Erythroblast (primary cell): ENCODE results near the gene CDH15.
A peak's percentile ranks its signal among the peaks of the same experiment; 100 is the strongest.

ENCODE experiments used
- DNase-seq, 2 experiments: peaks; one replicate each; lab custom pipeline; 2025; lab: John Stamatoyannopoulos, UW
- GATA1 ChIP-seq: IDR thresholded peaks from 2 replicates; pipeline ENCODE4 v1.6.1; 2011; ENCODE audit warnings: low read depth, mild to moderate bottlenecking, control low read depth, low read length, moderate library complexity
- POLR2A ChIP-seq: IDR thresholded peaks from 2 replicates; pipeline ENCODE4 v1.6.1; 2011; ENCODE audit warnings: mild to moderate bottlenecking, low read length

Gene CDH15

GRCh38 chr16:89176147-89176690 is 4.7 kb downstream of the CDH15 start:
- TF ChIP-seq POLR2A = no peak
- no peak for DNase-seq

- TF ChIP-seq POLR2A (no peak), GATA1 (no peak)
- no peak for DNase-seq
Measured at GRCh38 chr16:89176717-89177116, 5.2 kb downstream of the CDH15 start.

GRCh38 chr16:89177501-89177900 is 6.0 kb downstream of the CDH15 start:
- no peak for TF ChIP-seq GATA1
- no peak for DNase-seq

- no peak for DNase-seq
- TF ChIP-seq GATA1 (no peak), POLR2A (no peak)
Measured at GRCh38 chr16:89178453-89179147, 7.1 kb downstream of the CDH15 start.

- TF ChIP-seq POLR2A (no peak), GATA1 (no peak)
- no peak for DNase-seq
Measured at GRCh38 chr16:89179148-89179484, 7.6 kb downstream of the CDH15 start.

GRCh38 chr16:89179656-89180315 is 8.2 kb downstream of the CDH15 start:
- no peak for DNase-seq
- TF ChIP-seq GATA1 (no peak), POLR2A (no peak)

- TF ChIP-seq POLR2A (no peak), GATA1 (no peak)
- no peak for DNase-seq
Measured at GRCh38 chr16:89183463-89183862, 11.9 kb downstream of the CDH15 start.

GRCh38 chr16:89183975-89184676 is 12.6 kb downstream of the CDH15 start:
- DNase-seq = no peak
- no peak for TF ChIP-seq GATA1
- no peak for TF ChIP-seq POLR2A

- no peak for DNase-seq
Measured at GRCh38 chr16:89184677-89184932, 13.1 kb downstream of the CDH15 start.

GRCh38 chr16:89184933-89185794 is 13.6 kb downstream of the CDH15 start:
- TF ChIP-seq POLR2A (no peak), GATA1 (no peak)
- peak; percentile 67 to 75 for DNase-seq

More at GRCh38 chr16:89184677-89184932, 13.1 kb downstream of the CDH15 start:
- no peak for TF ChIP-seq POLR2A
- TF ChIP-seq GATA1 = no peak

GRCh38 chr16:89185887-89186592 is 14.5 kb downstream of the CDH15 start:
- DNase-seq = peak; percentile 61 to 66

GRCh38 chr16:89186593-89187031 is 15.1 kb downstream of the CDH15 start:
- peak; percentile 60 for DNase-seq

- peak; percentile 75 to 77 for DNase-seq
- TF ChIP-seq GATA1 (no peak), POLR2A (no peak)
Measured at GRCh38 chr16:89187032-89187769, 15.7 kb downstream of the CDH15 start.
